Glutamatergic neuron (in vitro differentiated cells): ENCODE data around the gene PCYOX1L. TPM values are rescaled to one million over a fixed set of nuclear protein-coding genes. Genes with fewer than 3 reads are reported as not detected.

Experiments
- DNase-seq: peaks from one replicate; pipeline ENCODE4 v3.0.0; 2022
- H3K27ac Mint-ChIP-seq: one replicate; pipeline ENCODE4 v1.8.0; 2020; ENCODE audit warnings: mild to moderate bottlenecking, mixed read lengths, inconsistent platforms; ENCODE audit not compliant: unreplicated experiment
- H3K27me3 Mint-ChIP-seq: one replicate; pipeline ENCODE4 v1.8.0; 2020; ENCODE audit warnings: mild to moderate bottlenecking, moderate library complexity, mixed read lengths, inconsistent platforms; ENCODE audit not compliant: unreplicated experiment
- H3K36me3 Mint-ChIP-seq: one replicate; pipeline ENCODE4 v1.8.0; 2020; ENCODE audit warnings: mild to moderate bottlenecking, mixed read lengths, inconsistent platforms; ENCODE audit not compliant: unreplicated experiment
- H3K4me1 Mint-ChIP-seq: one replicate; pipeline ENCODE4 v1.8.0; 2020; ENCODE audit warnings: mild to moderate bottlenecking, low read depth, mixed read lengths, inconsistent platforms; ENCODE audit not compliant: unreplicated experiment
- H3K4me3 Mint-ChIP-seq: one replicate; pipeline ENCODE4 v1.8.0; 2020; ENCODE audit warnings: mild to moderate bottlenecking, mixed read lengths, inconsistent platforms; ENCODE audit not compliant: unreplicated experiment
- H3K9me3 Mint-ChIP-seq: one replicate; pipeline ENCODE4 v1.8.0; 2020; ENCODE audit warnings: mild to moderate bottlenecking, moderate library complexity, mixed read lengths, inconsistent platforms; ENCODE audit not compliant: unreplicated experiment
- CTCF ChIP-seq: fragments of 200-600 bp; sonication (generic); IDR thresholded peaks from one replicate; pipeline ENCODE4 v1.5.0; 2021; ENCODE audit not compliant: partially characterized antibody, unreplicated experiment
- total RNA-seq: library from RNA; stranded (reverse); fragmentation: NEBNext Ultra II Directional; extraction: Animal tissue kit (Norgen Biotek cat#: 25700); gene quantifications from one replicate; pipeline ENCODE4 v1.2.1, GENCODE V29; 2021; ENCODE audit not compliant: unreplicated experiment

Gene PCYOX1L
- total RNA-seq, 1 donor from 2014 or later, result 25.4 TPM

DNA sequence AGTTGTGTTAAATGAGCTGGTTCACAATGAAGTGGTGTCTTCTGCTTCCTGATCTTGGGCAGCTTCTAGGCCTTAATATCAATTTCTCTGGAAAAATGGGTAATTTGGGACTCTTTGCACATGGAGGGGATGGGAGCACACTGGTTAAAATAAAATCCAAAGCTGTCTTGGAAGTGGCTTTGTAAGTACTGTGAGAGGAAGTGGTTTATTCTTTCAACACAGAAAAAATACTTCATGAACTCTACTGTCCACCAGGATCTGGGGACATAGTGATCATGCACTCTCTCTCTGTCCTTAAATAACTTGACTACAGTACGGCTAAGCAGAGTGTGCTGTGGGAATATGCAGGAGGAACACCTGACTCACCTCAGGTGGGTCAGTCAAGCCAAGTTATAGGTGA is 2.4 kb downstream of the PCYOX1L start:
- H3K27me3 Mint-ChIP-seq, result peaks cover 2% of the 10 kb centered on the region
- TF ChIP-seq CTCF, result no peak
- DNase-seq, result no peak
- no peak overlapping the region for H3K4me3 Mint-ChIP-seq
- H3K9me3 Mint-ChIP-seq, result peaks cover 1% of the 10 kb centered on the region
- no peak overlapping the region for H3K27ac Mint-ChIP-seq
- peaks cover 11% of the 10 kb centered on the region for H3K4me1 Mint-ChIP-seq
- H3K36me3 Mint-ChIP-seq, result no peaks in the 10 kb centered on the region

GRCh38 chr5:149362541-149362940 is 4.7 kb downstream of the PCYOX1L start:
- H3K4me1 Mint-ChIP-seq, result peaks cover 14% of the 10 kb centered on the region
- no peak overlapping the region for H3K4me3 Mint-ChIP-seq
- peaks cover 2% of the 10 kb centered on the region for H3K9me3 Mint-ChIP-seq
- no peaks in the 10 kb centered on the region for H3K36me3 Mint-ChIP-seq
- TF ChIP-seq CTCF, result no peak
- no peak overlapping the region for H3K27ac Mint-ChIP-seq
- peaks cover 2% of the 10 kb centered on the region for H3K27me3 Mint-ChIP-seq
- DNase-seq, result no peak

GRCh38 chr5:149363358-149363757 is 5.5 kb downstream of the PCYOX1L start:
- Mint-ChIP-seq H3K4me3 (no peak overlapping the region), H3K27ac (no peak overlapping the region), H3K27me3 (peaks cover 2% of the 10 kb centered on the region), H3K9me3 (peaks cover 2% of the 10 kb centered on the region), H3K36me3 (no peaks in the 10 kb centered on the region), H3K4me1 (peaks cover 13% of the 10 kb centered on the region)
- no peak for DNase-seq
- TF ChIP-seq CTCF, result no peak

DNA sequence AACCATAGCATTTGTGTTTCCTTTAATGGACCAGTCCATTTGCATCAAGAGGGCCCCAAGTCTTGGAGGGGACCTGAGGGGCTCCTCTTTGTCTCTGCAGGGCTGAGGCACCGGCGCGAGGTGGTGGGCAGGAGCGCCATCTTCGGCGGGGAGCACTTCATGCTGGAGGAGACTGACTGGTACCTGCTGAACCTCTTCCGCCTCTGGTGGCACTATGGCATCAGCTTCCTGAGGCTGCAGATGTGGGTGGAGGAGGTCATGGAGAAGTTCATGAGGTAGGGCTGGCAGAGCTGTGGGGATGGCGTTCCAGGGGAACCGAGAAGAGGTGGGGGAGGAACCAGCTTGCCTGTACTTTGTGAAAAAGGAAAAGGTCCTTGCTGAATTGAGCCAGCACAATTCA is 6.1 kb downstream of the PCYOX1L start:
- Mint-ChIP-seq H3K4me3 (no peak overlapping the region), H3K4me1 (peaks cover 9% of the 10 kb centered on the region), H3K9me3 (peaks cover 2% of the 10 kb centered on the region), H3K27ac (no peak overlapping the region), H3K27me3 (peaks cover 2% of the 10 kb centered on the region), H3K36me3 (no peaks in the 10 kb centered on the region)
- no peak for TF ChIP-seq CTCF
- DNase-seq, result no peak

GRCh38 chr5:149364719-149365118 is 6.9 kb downstream of the PCYOX1L start:
- DNase-seq, result no peak
- H3K9me3 Mint-ChIP-seq, result peaks cover 2% of the 10 kb centered on the region
- peaks cover 4% of the 10 kb centered on the region for H3K4me1 Mint-ChIP-seq
- TF ChIP-seq CTCF, result no peak
- H3K27ac Mint-ChIP-seq, result no peak overlapping the region
- peaks cover 2% of the 10 kb centered on the region for H3K27me3 Mint-ChIP-seq
- no peaks in the 10 kb centered on the region for H3K36me3 Mint-ChIP-seq
- no peak overlapping the region for H3K4me3 Mint-ChIP-seq
